HG02798 (cell line): ENCODE measurements around the gene VPS26B.
"Not testable (repeated sequence)": the region's sequence is repeated elsewhere in the genome, so short reads cannot be mapped to it uniquely, and the experiment has no call there.

Experiments used
- ATAC-seq: cut with Tn5 transposase; IDR thresholded peaks from one replicate; pipeline ENCODE4 v1.9.1; 2021; ENCODE audit warnings: mild to moderate bottlenecking; ENCODE audit not compliant: unreplicated experiment, poor library complexity

The VPS26B gene

DNA sequence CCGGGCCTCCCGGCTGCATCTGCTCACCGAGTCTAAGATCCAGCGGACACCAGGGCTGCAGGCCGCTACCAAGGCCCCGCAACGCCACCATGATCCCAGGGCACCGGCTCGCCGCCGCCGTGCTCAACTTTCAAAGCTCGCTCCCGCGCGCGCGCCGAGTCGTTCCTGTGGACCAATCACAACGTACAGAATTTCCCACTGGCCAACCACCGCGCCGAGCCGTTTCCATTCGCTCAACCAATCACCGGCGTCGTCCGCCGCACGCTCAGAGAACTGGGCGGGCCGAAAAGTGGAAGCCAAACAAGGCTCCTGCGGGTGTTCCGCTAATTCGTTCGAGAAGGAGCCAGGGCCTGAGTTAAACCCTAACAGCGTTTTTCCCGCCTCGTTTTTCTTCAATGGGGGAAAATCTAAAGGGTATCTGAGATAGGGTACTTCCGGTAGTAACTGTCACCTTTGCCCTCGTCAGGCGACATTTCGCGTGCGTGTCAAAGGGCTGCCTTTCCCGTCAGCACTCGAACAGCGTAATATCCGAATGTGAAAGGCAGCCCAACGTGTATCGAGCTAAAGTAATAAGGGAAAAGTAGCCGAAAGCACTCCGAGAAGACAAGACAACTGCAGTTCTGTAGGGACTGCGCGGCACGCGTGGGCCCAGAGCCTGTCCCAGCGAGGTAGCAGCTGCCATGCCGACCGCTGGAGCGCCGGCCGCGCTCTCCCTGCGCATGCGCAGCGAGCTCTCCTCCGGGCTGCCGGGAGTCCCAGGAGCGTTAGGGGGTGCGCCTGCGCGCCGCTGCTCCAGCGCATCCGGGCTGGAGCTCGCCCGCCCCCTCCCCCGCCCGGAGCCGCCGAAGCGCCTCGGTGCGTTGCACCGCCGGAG lies at the start of gene VPS26B, which contains the start of gene NCAPD3:
Gene VPS26B (plus strand): TSS at position 836 of the 874 bp plus-strand sequence. CDS start 452 bp downstream, outside the sequence.
Gene NCAPD3 (minus strand): TSS at position 132 of the 874 bp plus-strand sequence. CDS start 41 bp downstream, at position 91.
- peak; percentile 82 for ATAC-seq

DNA sequence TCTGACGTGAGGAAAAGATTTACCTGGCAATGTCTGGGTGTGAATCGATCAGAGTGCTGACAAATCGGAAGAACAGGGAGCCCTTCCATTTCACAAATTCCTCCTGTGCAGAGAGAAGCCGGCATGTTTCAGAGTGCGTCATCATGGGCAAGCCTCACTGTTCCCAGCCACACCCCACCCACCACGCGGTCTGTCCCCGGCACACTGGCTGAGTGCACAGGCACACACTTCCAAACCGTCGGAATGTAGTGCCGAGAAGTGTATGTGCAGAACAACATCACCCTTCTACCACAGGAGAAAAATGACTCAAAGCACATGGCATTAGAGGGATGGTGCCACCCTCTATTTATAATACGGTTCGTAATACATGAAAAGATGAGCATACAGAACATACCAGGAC lies 48.2 kb upstream of the VPS26B start:
- no peak for ATAC-seq

DNA sequence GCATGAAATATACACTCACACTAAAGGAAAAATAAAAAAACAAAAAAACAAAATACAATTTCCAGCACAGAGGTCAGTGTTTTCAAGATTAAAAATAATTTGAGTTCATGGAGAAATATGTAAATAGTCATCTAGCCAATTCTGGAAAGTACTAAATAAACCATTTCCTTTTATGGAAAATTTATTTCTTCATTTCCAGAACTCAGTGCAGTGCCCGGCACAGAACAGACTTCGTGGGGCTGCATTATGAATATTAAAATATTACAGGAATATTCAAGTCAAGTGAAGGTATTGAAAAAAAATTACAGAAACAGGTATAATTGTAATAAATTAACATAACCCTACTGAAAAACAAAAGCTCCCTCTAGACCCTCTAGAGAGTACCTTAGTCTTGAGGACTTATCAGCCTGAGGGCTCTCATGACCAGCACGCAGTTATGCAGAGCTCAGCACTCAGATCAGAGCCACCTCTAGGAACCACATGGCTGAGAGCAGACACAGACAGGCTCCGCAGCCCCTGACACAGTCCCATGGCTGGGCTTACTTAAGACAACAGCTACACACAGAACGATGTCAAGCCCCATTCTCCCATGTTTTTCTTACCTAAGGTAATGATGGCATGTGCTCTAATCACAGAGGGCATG lies 46.3 kb upstream of the VPS26B start:
- no peak for ATAC-seq

DNA sequence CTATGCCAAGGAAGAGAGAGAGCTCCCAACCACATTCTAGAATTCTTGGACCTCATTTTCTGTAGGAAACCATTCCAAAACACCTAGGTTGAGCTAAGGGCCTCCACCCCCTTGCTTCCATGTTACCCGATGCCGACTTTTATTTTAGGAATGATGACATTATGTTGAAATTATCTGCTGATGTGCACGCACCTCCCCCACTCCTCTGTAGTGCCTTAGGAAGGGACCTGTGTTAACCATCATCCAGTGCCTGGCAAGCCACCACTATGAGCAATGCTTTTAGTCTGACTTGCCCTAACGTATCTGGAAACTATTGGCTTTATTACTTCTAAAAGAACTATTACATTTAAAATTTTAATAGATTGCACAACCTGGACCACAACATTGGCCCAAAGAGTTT lies 42.8 kb upstream of the VPS26B start:
- ATAC-seq = no peak

DNA sequence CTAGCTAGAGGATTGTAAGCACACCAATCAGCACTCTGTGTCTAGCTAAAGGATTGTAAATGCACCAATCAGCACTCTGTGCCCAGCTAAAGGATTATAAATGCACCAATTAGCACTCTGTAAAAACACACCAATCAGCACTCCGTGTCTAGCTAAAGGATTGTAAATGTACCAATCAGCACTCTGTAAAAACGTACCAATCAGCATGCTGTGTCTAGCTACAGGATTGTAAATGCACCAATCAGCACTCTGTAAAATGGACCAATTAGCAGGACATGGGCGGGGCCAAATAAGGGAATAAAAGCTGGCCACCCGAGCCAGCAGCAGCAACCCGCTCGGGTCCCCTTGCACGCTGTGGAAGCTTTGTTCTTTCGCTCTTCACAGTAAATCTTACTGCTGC lies 36.4 kb upstream of the VPS26B start:
- not testable (repeated sequence) for ATAC-seq

DNA sequence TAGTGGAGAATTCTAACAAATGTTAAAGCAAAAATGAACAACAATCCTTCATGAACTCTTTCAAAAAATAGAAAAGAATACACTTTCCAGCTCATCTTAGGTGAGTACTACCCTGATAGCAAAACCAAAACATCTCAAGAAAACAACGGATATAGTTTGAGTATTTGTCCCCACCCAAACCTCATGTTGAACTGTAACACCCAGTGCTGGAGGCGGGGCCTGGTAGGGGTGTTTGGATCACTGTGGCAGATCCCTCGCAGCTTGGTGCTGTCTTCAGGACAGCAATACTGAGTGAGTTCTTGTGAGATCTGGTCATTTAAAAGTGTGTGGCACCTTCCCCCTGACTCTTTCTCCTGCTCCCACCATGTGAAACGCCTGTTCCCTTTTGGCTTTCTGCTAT lies 27.7 kb upstream of the VPS26B start:
- no peak for ATAC-seq

DNA sequence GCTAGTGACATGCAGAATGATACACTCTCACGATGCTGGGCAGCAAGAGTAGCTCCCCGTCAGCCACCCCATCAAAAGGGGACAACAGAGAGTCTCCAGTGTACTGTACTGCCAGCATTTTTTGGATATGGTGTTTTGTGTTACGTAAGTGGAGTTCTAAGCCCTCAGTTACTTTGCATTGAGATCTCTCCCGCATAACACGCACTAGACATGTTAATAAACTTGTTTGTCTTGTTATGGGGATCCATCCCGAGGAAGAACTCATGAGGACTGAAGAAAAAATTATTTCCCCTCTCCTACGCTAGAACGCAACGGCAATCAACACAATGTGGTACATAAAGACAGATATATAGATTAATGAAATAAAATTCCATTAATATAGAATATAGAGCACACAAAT lies 24.9 kb upstream of the VPS26B start:
- no peak for ATAC-seq

DNA sequence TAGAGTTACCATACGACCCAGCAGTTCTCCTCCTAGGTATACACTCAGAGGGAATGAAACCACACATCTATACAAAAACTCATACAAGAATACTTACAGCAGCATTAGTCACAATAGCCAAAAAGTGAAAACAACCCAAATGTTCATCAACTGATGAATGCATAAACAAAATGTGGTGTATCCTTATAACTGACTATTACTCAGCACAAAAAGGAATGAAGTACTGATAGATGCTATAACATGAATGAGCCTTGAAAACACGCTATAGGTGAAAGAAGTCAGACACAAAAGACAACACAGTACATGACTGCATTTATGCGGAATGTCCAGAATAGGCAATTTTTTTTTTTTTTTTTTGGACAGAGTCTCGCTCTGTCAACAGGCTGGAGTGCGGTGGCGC lies 23.8 kb upstream of the VPS26B start:
- ATAC-seq = no peak

DNA sequence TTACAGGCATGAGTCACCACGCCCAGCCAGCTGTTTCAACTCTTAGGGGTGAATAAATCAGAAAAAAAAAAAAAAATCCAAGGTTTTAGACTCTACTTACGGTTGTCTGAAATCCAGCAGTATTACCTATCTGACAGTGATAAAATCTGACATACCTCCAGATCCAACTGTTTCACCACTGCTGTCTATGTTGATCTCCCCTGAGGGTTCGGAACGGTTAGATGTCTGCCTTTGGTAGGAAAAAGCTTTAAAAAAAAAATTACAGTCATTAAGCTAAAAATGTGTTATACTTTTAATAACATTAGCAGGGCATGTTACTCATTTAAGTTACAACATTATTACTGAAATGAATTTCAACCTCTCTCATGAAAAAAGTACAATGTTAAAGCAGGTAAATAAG lies 21.8 kb upstream of the VPS26B start:
- no peak for ATAC-seq

DNA sequence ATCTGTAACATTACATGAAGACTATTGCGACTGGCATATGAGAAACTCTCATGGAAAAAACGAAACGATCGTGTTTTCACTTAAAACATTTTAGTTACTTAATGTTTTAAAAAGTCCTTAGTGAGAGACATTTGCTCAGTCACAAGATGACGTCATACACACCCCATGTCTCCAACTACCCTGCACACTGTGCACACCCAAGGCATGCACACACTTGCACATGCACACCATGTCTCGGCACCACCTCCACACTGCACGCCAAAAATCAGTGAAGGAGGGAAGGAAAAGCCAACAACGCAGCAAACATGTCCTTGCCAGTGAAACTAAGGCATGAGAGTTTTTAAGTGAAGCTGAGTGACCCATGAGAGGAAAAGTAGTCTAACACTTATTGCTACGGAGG lies 18.7 kb upstream of the VPS26B start:
- ATAC-seq = no peak

DNA sequence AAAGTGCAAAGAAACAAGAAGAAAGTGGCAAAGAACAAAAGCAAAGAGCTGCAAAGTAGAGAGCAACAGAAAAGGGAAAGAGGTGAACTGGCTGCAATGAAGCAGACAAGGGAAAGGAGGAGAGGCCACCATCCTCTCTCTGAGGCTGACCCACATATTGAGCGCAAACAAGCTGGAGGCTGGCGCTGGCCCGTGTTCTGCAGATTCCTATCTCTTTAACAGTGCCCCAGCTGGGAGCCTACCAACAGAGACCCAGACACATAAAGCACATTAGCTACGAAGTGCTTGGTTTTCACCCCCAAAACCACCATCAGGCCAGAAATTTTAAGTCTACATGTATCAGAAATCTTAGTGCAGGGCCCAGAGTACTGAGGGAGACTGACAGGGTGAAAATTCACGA lies 18.3 kb upstream of the VPS26B start:
- no peak for ATAC-seq

DNA sequence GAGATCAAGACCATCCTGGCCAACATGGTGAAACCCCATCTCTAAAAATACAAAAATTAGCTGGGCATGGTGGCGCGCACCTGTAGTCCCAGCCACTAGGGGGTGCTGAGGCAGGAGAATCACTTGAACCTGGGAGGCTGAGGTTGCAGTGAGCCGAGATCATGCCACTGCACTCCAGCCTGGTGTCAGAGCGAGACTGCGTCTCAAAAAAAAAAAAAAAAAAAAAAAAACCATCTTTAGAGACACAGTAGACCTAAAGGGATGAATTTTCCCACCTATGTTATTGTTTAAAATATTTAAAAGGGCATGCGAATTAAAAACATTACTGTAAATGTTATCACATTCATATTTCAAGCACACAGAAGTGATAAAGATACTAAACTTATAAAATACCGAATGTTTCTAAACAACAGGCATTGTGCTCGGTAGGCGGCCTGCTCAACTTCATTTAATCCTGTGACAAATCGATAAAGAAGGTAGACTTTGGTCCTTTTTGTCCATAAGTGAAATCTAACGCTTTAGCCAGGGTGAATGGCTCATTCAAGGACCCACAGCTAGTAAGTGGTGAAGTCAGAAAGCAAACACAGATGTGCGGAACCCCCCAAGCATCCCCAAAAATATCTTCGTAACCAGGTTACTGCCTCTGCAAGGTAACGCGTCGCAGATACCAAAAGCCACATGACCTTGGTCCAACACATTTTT lies 16.8 kb upstream of the VPS26B start:
- no peak for ATAC-seq

DNA sequence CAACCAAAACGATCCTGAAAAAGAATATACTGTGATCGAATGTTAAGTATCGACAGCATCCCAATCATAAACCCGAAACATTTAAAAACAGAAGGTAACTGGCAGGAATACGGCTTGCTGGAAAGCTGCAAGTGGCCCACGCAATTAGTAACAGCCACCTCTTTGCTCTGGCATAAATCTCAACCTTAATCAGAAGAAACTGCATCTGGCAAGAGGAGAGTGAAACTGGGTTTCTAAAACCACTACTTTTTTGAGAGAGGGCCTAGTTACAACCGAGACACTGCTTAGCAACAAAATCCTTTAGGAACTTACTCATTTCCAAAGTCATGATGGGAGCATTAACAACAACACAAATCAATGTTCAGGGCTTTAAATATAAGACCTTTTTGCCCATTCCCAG lies 8.6 kb upstream of the VPS26B start:
- no peak for ATAC-seq

DNA sequence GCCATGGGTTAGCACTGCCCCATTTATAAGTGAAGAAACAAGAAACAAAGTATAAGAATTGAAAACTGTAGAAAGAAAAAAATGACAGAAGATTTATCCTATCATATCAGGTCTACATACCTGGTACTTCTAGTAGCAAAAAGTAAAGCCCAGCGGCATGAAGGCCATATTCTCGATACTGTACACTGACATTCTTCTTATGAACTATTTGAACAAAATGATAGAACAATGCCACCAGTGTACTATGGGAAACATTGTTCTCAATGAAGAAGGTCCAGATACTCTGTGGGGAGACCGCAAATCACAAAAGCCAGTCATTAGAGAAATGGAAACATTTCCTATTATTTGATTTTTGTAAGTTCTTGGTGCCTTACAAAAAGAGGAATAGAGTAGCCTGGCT lies 7.7 kb upstream of the VPS26B start:
- ATAC-seq = no peak

DNA sequence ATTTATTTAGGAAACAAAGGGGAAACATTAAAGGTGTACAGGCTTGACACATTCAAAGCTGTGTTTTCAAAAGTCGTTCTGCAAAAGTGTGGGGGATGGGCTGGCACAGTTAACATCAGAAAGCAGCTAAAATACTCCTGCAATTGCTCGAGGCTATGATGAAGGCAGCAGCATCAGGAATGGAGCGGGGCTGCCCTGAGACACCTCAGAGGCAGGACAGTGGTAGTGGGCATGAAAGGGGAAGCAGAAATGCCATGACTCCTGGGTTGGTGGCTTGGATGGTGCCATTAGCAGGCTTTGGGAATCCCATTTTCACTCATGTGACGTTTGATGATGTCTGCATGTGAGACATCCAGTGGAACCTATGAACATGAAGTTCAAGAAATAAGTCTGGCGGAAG lies 1.4 kb upstream of the VPS26B start:
- ATAC-seq = no peak

DNA sequence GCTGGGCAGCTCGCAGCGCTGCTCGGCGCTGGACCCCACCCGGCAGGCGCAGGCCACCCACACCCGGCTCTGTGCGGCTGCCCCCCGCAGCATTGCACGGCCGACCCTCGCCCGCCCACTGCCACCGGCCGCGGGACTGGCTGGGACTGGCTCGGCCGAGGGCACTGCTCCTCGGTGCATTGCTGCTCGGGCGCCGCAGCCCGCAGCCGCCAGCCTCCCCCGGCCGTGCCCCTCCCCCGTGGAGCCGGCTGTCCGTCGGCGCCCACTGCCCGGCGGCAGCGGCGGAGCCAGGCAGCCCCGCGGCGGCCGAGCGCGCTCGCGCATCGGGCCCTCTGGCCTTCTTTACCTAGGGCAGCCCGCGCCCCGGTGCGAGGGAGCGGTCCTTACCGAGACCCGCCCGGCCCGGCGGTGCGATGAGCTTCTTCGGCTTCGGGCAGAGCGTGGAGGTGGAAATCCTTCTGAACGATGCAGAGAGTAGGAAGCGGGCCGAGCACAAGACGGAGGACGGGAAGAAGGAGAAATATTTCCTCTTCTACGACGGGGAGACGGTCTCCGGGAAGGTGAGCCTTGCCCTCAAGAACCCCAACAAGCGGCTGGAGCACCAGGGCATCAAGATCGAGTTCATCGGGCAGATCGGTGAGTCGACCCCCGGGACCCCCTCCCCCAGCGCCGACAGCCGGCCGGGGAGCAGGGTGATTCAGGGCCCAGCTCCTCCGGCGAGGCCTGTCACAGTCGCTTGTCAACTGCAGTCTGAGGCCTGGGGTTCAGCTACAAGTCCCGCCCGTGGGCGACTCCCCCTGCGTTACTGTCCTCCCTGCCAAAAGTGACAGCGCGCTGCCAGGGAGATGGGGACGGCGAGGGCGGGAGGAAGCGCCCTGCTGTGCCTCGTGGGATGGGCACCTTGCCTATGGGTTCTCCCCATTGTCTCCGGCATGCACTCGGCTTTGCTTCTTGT lies 516 bp downstream of the VPS26B start:
- ATAC-seq = peak; percentile 28

DNA sequence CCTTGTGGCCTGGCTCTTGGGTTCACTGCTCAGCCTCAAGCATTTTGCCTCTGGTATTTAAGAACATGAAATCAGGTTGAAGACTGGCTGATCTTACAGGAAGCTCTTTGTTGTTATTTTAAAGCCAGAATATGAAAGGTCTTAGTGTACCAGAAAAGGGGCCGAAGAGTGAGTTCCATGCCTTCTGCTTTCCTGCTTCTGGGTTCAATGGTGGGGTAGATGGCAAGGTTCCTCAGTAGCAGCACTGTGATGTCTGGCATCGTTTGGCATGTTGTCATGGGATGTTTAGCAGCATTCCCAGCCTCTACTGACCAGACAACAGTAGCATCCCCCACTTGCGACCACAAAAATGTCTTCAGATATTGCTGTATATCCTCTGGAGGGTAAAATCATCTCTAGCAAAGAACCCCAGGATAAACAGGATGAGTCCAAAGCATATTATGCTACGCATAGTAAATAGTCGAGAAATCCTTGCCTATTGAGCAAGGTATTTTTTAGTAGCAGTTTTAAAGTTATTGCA lies 2.4 kb downstream of the VPS26B start:
- no peak for ATAC-seq

DNA sequence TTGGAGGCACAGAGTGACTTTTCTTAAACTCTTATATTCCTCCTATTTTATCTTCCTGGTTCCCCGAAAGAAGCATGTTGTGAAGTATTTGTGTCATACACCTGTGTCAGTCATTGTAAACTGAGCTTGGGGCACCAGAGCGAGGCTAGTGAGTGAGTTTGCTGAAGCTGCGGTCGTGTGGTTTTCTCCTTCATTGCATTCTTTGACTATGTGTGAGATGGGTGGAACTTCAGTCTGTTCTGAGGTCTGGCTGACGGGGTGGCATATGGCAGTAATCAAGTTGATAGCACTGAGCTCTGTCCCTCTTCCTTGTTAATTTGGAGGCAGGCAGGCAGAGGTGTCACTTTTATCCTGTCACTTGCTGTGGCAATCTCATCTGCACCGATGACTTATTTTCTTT lies 4.2 kb downstream of the VPS26B start:
- ATAC-seq = peak; percentile 48

DNA sequence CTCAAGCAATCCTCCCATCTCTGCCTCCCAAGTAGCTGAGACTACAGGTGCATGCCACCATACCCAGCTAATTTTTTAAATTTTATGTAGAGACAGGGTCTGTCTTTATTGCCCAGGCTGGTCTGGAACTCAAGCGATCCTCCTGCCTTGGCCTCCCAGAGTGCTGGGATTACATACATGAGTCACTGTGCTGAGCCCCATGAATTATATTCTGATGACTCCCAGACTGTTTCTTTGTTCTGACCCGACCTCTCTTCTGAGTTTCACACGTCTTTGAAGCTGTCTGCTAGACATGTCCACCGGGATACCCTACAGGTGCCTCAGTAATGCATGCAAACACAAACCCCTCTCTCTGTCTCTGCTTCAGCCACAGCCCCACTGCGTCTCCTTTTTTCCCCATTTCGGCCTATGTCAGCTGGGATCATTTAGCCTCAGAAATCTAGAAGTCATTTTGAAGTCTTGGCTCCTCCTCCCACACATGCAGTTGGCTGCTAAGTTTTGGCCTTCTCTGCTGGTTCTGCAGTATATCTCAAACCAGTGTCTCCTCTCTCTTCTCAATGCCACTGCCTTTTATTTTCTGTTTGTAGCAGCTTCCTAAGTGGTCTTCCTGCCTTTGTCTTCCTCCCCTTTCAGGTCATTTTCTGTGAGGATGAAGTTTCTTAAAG lies 4.8 kb downstream of the VPS26B start:
- ATAC-seq = no peak
